CD4-positive, alpha-beta T cell treated with Interleukin-1 beta for 1 hour (primary cell): ENCODE data around the gene IL6R.

Experiments used
- DNase-seq, 2 donors: peaks; one replicate each; pipeline ENCODE4 v3.0.0-alpha.2; 2020 to 2022

IL6R gene

GRCh38 chr1:154427173-154428139 lies 22.3 kb downstream of the IL6R start:
- DNase-seq, result no peak

- no peak for DNase-seq
Measured at GRCh38 chr1:154429118-154429517, 24.0 kb downstream of the IL6R start.

GRCh38 chr1:154429841-154430611 lies 24.9 kb downstream of the IL6R start:
- DNase-seq, result no peak

- DNase-seq, result no peak
Measured at GRCh38 chr1:154430903-154431302, 25.8 kb downstream of the IL6R start.

- peak; percentile 31 to 80 for DNase-seq
Measured at GRCh38 chr1:154431586-154432373, 26.6 kb downstream of the IL6R start.

- no peak for DNase-seq
Measured at GRCh38 chr1:154433161-154433764, 28.1 kb downstream of the IL6R start.

GRCh38 chr1:154434346-154435085 lies 29.4 kb downstream of the IL6R start:
- no peak for DNase-seq

- DNase-seq, result no peak
Measured at GRCh38 chr1:154435599-154436200, 30.6 kb downstream of the IL6R start.

GRCh38 chr1:154436433-154436832 lies 31.3 kb downstream of the IL6R start:
- DNase-seq, result no peak

GRCh38 chr1:154440036-154440804 lies 35.1 kb downstream of the IL6R start:
- DNase-seq, result no peak

GRCh38 chr1:154441241-154441888 lies 36.2 kb downstream of the IL6R start:
- no peak for DNase-seq

GRCh38 chr1:154442006-154442740 lies 37.0 kb downstream of the IL6R start:
- DNase-seq, result no peak

- no peak for DNase-seq
Measured at GRCh38 chr1:154443274-154444013, 38.3 kb downstream of the IL6R start.

- peak in 1 of 2 donors; percentile 45 for DNase-seq
Measured at GRCh38 chr1:154445040-154445472, 39.9 kb downstream of the IL6R start.

GRCh38 chr1:154446292-154446691 lies 41.1 kb downstream of the IL6R start:
- DNase-seq, result no peak

GRCh38 chr1:154446789-154447188 lies 41.6 kb downstream of the IL6R start:
- no peak for DNase-seq

- DNase-seq, result no peak
Measured at GRCh38 chr1:154448331-154448811, 43.2 kb downstream of the IL6R start.

- no peak for DNase-seq
Measured at GRCh38 chr1:154453161-154453560, 48.0 kb downstream of the IL6R start.
